HUES64 (cell line): ENCODE measurements around the gene KSR2.

ENCODE experiments used
- H3K27ac ChIP-seq: 2 replicates; pipeline ENCODE4 v1.7.0; 2013; ENCODE audit warnings: low read depth, low read length, inconsistent platforms
- H3K27me3 ChIP-seq: 2 replicates; pipeline ENCODE4 v1.6.1; 2013; ENCODE audit warnings: mild to moderate bottlenecking, low read length; ENCODE audit not compliant: insufficient read depth
- H3K36me3 ChIP-seq: 2 replicates; pipeline ENCODE4 v1.6.1; 2013; ENCODE audit warnings: mild to moderate bottlenecking, low read length; ENCODE audit not compliant: insufficient read depth
- H3K4me1 ChIP-seq: 2 replicates; pipeline ENCODE4 v1.6.1; 2013; ENCODE audit warnings: mild to moderate bottlenecking, low read length, moderate library complexity; ENCODE audit not compliant: insufficient read depth
- H3K4me3 ChIP-seq: 2 replicates; pipeline ENCODE4 v1.5.1; 2013; ENCODE audit warnings: mild to moderate bottlenecking, low read length, moderate library complexity
- H3K9ac ChIP-seq: 2 replicates; pipeline ENCODE4 v1.6.1; 2013; ENCODE audit warnings: mild to moderate bottlenecking, low read depth, low read length
- H3K9me3 ChIP-seq: 2 replicates; pipeline ENCODE4 v1.6.1; 2013; ENCODE audit warnings: low read depth, low read length; ENCODE audit not compliant: insufficient read depth
- WGBS: fragments of 150-250, 120-280 bp; methylation state at CpG from one replicate; pipeline ENCODE4 v1.1.7; 2013; ENCODE audit warnings: missing lambda C conversion rate; 5-methylcytosine and 5-hydroxymethylcytosine counted together

The KSR2 gene

DNA sequence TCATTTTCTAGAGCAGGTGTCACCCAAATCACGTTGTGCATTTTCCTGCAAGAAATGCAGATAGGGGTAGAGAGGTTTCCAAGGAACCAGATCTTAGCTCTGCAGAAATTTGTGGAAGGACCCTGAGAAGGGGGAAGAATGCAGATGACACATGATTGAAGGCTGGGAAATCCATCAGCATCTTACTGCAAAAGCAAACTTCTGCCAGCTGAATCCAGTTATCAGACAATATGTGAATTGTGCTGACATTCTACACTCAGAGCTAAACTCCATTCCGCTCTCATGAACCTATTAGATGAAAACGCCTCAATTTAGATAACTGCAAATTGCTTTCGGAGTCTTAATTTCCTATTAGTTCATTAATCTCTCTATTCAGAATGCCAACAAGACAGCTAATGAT is 396.0 kb downstream of the KSR2 start:
- no peak overlapping the region for H3K27ac ChIP-seq
- WGBS: 95% methylated on average over 4 of the region's 4 CpGs
- no peaks in the 10 kb centered on the region for H3K36me3 ChIP-seq

DNA sequence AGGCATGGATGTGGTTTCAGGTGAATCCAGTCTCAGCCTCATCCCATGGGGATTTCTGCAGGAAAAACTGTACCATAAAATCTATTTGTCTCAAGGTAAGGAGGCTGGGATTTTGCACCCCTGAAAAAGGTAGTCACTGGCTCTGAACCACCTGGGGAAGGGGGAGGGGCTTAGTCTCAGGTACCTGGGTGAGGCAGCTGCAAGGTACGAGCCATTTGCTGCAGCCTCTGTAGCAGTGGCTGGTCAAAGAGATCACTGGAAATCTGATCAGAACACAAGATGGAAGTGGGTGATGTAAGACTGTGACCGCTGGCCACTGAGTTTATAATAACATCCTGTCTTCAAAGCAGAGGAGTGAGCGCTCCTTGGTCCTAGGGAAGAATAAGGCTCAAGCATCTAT is 397.5 kb downstream of the KSR2 start:
- H3K36me3 ChIP-seq: no peaks in the 10 kb centered on the region
- no peaks in the 10 kb centered on the region for H3K27me3 ChIP-seq
- H3K9me3 ChIP-seq: no peaks in the 10 kb centered on the region

More for the DNA sequence above, 396.0 kb downstream of the KSR2 start:
- peaks cover 3% of the 10 kb centered on the region; the same call in 1 of the 2 replicates for H3K4me1 ChIP-seq
- H3K9me3 ChIP-seq: no peaks in the 10 kb centered on the region
- H3K4me3 ChIP-seq: no peak overlapping the region
- H3K27me3 ChIP-seq: no peaks in the 10 kb centered on the region
- H3K9ac ChIP-seq: no peak overlapping the region

DNA sequence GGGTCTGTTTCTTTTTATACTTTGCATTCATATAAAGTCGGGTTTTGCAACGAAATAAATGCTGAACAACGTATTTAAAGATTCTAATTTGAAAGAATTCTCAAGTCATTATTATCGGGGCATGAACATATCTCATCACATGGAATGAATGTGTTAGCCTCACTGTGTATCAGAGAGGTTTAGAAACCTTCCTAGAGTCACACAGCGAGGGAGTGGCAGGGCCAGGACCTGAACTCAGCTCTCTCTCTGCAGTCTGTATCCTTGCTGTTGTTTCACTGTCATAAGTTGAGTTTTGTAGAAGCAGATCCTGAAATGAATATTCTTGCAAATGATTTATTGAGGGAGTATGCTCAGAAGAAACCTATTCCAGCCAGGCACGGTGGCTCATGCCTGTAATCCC is 398.2 kb downstream of the KSR2 start:
- no peak overlapping the region for H3K4me3 ChIP-seq
- H3K4me1 ChIP-seq: peaks cover 3% of the 10 kb centered on the region; the same call in 1 of the 2 replicates
- H3K27me3 ChIP-seq: no peaks in the 10 kb centered on the region
- no peaks in the 10 kb centered on the region for H3K9me3 ChIP-seq
- no peaks in the 10 kb centered on the region for H3K36me3 ChIP-seq
- H3K27ac ChIP-seq: no peak overlapping the region
- WGBS: 98% methylated on average over 6 of the region's 6 CpGs
- no peak overlapping the region for H3K9ac ChIP-seq

More for the DNA sequence above, 397.5 kb downstream of the KSR2 start:
- H3K4me3 ChIP-seq: no peak overlapping the region
- H3K27ac ChIP-seq: no peak overlapping the region
- 88% methylated on average over 3 of the region's 3 CpGs for WGBS
- H3K9ac ChIP-seq: no peak overlapping the region
- H3K4me1 ChIP-seq: peaks cover 3% of the 10 kb centered on the region; the same call in 1 of the 2 replicates

DNA sequence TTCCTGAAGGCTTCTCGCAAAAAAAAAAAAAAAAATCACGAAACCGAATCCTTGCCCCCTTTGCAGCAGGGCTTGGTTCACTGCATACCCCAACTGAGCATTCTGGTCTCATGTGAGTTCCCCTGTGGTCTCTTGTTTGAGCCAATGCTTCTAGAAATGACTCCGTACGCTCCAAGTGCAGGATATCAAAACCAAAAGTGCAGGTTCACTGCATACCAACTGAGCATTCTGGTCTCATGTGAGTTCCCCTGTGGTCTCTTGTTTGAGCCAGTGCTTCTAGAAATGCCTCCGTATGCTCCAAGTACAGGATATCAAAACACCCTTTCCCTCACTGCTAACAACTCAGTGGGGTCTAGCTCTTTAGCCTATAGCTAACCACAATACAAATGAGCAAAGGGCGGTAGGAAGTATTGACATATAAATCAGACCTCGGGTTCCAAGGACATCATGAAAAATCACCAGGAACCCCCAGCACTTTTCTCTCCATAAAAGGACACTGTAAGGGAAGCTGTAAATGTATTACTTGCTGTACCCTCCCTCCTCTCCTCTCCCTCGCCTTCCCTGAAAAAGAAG is 401.1 kb downstream of the KSR2 start:
- Histone ChIP-seq H3K27ac (no peak overlapping the region), H3K9ac (no peak overlapping the region), H3K9me3 (no peaks in the 10 kb centered on the region), H3K4me1 (peaks cover 10% of the 10 kb centered on the region; the same call in 1 of the 2 replicates), H3K4me3 (no peak overlapping the region), H3K36me3 (no peaks in the 10 kb centered on the region), H3K27me3 (no peaks in the 10 kb centered on the region)
- WGBS: 92% methylated on average over 8 of the region's 9 CpGs

DNA sequence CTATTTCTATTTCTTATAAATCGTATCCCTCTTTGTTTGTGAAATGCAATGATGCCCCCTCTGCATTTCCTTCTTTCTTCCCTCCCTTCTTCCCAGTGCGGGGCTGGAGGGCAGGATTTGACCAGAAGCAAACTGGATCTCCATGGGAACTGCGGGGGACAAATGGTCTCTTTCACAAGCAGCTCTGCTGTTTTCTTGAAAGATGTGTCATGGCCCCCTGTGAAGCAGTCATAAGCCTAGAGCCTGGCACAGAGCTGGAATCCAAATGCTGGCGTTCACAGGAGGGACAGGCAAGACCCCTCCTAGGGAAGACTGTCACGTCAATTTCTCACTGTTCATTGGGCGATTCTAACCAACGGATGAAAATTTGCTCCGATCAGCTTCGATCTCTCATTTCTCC is 403.9 kb downstream of the KSR2 start:
- WGBS: 63% methylated on average over 9 of the region's 9 CpGs

DNA sequence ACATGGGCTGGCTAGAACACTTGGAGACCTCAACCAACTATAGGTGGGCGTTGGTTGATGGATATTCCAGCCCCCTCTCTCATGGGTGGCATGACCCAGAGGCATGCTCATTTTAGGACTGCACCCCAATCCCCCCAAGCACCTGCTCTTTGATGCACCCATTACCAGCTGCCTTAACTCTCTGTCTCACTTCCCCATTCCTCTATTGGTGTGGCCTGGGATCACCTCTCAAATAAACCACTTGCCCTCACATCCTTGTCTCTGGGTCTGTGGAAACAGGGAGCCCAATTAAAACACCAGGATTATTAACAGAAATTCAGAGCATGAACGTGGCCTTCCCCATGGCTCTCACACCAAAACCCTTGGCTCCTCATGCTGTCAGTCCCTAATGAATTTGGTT is 405.1 kb downstream of the KSR2 start:
- Histone ChIP-seq H3K4me3 (no peak overlapping the region), H3K27me3 (no peaks in the 10 kb centered on the region), H3K36me3 (no peaks in the 10 kb centered on the region), H3K9me3 (no peaks in the 10 kb centered on the region), H3K4me1 (peaks cover 8% of the 10 kb centered on the region; the same call in 1 of the 2 replicates), H3K27ac (no peak overlapping the region), H3K9ac (no peak overlapping the region)
- WGBS: 91% methylated on average over 2 of the region's 2 CpGs

More for the DNA sequence above, 403.9 kb downstream of the KSR2 start:
- H3K36me3 ChIP-seq: no peaks in the 10 kb centered on the region
- no peak overlapping the region for H3K27ac ChIP-seq
- no peak overlapping the region for H3K9ac ChIP-seq
- H3K9me3 ChIP-seq: no peaks in the 10 kb centered on the region
- no peak overlapping the region for H3K4me3 ChIP-seq
- H3K27me3 ChIP-seq: no peaks in the 10 kb centered on the region
- H3K4me1 ChIP-seq: peaks cover 8% of the 10 kb centered on the region; the same call in 1 of the 2 replicates

DNA sequence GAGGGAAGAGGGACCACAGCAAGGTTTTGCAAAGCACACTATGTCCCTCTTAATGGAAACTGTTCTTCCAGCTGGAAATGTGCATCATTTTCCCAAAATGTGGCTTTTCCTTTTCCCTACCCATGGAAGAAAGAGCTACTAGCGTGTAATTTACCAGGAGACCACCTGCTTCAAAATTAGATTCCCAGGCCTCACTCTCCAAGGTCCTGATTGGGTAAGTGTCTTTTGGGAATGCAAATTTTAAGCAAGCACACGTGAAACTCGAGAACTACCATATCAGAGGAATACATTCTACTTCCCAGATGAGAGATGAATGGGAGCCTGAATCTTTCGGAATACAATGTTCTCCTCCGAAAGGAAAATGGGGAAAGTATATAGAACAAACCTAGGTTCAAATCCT is 405.8 kb downstream of the KSR2 start:
- no peak overlapping the region for H3K27ac ChIP-seq
- H3K27me3 ChIP-seq: no peaks in the 10 kb centered on the region
- H3K4me1 ChIP-seq: peaks cover 8% of the 10 kb centered on the region; the same call in 1 of the 2 replicates
- no peak overlapping the region for H3K4me3 ChIP-seq
- no peaks in the 10 kb centered on the region for H3K36me3 ChIP-seq
- 76% methylated on average over 3 of the region's 5 CpGs for WGBS
- no peaks in the 10 kb centered on the region for H3K9me3 ChIP-seq
- no peak overlapping the region for H3K9ac ChIP-seq

DNA sequence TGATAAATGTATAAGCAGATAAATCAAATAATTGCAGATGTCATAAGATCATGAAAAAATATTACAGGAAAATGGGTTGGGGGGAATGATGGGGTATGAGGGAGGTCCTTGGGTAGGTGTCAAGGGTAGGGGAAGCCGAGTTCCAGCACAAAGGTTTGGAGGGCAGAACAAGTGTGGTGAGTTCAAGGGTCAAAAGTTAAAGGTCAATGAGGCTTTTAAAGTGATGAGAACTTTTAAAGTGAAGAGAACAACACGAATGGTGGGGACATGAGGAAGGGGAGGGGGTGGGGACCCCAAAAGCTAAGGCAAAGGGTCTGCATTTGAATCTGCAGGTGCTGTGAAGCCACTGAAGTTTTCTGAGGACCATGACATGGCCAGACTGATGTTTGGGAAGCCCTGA is 406.8 kb downstream of the KSR2 start:
- Histone ChIP-seq H3K4me3 (no peak overlapping the region), H3K4me1 (peaks cover 8% of the 10 kb centered on the region; the same call in 1 of the 2 replicates), H3K27me3 (no peaks in the 10 kb centered on the region), H3K27ac (no peak overlapping the region), H3K36me3 (no peaks in the 10 kb centered on the region), H3K9me3 (no peaks in the 10 kb centered on the region), H3K9ac (no peak overlapping the region)
- WGBS: 84% methylated on average over 2 of the region's 2 CpGs

DNA sequence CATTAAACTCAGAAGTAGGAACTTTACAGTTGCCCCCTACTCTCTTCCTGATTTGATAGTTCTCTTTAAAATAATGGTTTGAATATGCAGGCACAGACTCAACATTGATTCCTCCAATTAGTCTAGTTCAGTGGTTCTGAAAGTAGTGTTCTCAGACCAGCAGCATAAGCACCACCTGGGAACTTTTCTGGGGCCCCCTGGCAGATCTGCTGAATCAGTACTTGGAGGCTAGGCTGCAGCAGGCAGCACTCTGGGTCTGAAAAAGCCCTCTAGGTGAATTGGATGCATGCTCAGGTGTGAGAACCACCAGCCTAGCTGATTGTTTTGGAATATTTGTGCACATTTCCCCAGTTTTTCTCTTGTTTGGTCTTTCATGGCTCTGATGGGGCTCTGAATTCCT is 408.8 kb downstream of the KSR2 start:
- H3K27me3 ChIP-seq: no peaks in the 10 kb centered on the region
- H3K27ac ChIP-seq: no peak overlapping the region
- no peaks in the 10 kb centered on the region for H3K9me3 ChIP-seq
- H3K36me3 ChIP-seq: no peaks in the 10 kb centered on the region
- H3K4me1 ChIP-seq: peaks cover 6% of the 10 kb centered on the region; the same call in 1 of the 2 replicates
- no peak overlapping the region for H3K9ac ChIP-seq
- no peak overlapping the region for H3K4me3 ChIP-seq

DNA sequence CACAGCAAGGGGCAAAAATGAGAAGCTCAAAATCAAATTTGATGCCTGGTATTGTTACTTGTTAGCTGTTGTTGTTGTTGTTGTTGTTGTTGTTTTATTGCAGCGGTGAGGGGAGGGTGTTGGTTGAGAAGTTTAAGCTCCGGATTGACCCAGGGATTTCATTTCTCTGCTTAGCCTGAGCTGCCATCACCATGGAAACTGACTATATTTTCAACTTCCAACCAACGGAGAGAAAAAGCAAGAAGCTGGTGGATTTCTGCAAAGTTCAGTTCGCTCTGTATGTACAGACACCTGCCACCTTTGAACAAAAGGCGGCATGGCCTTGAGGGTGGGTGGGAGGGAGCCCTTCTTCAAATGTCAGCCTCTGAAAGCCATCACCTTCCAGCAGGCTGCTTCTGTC is 412.9 kb downstream of the KSR2 start:
- Histone ChIP-seq H3K4me1 (no peaks in the 10 kb centered on the region), H3K36me3 (no peaks in the 10 kb centered on the region), H3K9ac (no peak overlapping the region), H3K9me3 (no peaks in the 10 kb centered on the region), H3K27me3 (no peaks in the 10 kb centered on the region), H3K4me3 (no peak overlapping the region), H3K27ac (no peak overlapping the region)
- 93% methylated on average over 4 of the region's 5 CpGs for WGBS

DNA sequence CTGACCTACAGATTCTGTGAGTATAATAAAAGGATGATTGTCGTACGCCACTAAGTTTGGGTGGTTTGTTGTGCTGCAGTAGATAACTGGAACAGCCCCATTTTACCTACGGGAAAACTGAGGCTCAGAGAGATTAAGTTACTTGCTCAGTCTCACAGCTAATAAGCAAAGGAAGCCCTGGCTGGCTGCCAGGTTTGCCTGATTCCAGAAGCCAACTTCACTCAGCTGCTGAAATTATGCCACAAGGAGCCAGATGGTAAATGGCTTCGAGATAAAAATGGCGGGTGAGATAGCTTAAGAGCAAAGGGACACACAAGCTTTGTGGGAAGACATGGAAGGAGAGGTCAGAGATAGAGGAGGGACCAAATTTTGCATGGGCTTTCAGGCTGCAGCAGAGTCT is 415.8 kb downstream of the KSR2 start:
- H3K4me1 ChIP-seq: no peaks in the 10 kb centered on the region
- no peak overlapping the region for H3K4me3 ChIP-seq
- H3K9me3 ChIP-seq: no peaks in the 10 kb centered on the region
- no peaks in the 10 kb centered on the region for H3K27me3 ChIP-seq
- no peak overlapping the region for H3K27ac ChIP-seq
- WGBS: 92% methylated on average over 5 of the region's 5 CpGs
- no peaks in the 10 kb centered on the region for H3K36me3 ChIP-seq
- no peak overlapping the region for H3K9ac ChIP-seq

DNA sequence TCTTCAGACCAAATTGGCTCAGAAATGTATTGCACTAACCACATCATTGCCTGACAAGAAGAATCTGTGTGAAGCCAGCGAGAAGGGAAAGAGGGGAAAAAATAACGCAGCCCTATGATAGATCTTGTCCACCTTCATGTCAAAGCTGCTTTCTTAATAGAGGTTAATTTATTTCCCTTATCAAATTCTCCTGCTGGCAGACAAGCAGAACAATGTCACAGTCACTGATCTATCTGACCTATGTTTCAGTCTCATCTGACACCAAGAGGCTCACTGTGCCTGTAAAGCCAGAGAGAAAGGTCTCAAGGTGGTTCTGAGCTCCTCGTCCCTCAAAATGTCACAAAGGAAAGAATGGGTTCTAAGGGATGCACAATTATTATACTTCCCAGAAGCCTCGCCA is 417.1 kb downstream of the KSR2 start:
- no peaks in the 10 kb centered on the region for H3K27me3 ChIP-seq
- WGBS: 66% methylated on average over 4 of the region's 4 CpGs
- no peak overlapping the region for H3K9ac ChIP-seq
- no peak overlapping the region for H3K4me3 ChIP-seq
- no peaks in the 10 kb centered on the region for H3K36me3 ChIP-seq
- H3K4me1 ChIP-seq: no peaks in the 10 kb centered on the region
- no peaks in the 10 kb centered on the region for H3K9me3 ChIP-seq
- H3K27ac ChIP-seq: no peak overlapping the region
